Measurements from ENCODE around the gene AOC3. TPM values are rescaled to one million over a fixed set of nuclear protein-coding genes. Genes with fewer than 3 reads are reported as not detected.
A peak's percentile ranks its signal among the peaks of the same experiment; 100 is the strongest.

The AOC3 gene
- total and polyA plus RNA-seq, 2 of the 13 experiments (the other 11 are each of a cell fraction or from before 2014, with no cell fraction given), result 8.7 to 51.7 TPM

- no peak for TF ChIP-seq ATF3 (CRISPR knock-in tag; IDR thresholded peaks at IDR 0.05)
- TF ChIP-seq KLF15 (CRISPR knock-in tag; IDR thresholded peaks at IDR 0.05; ENCODE audit: borderline replicate concordance), result no peak
- no peak for TF ChIP-seq NFE2L1 (CRISPR knock-in tag; IDR thresholded peaks at IDR 0.05; ENCODE audit: borderline replicate concordance)
- TF ChIP-seq ZNF782 (CRISPR knock-in tag; IDR thresholded peaks at IDR 0.05; ENCODE audit: borderline replicate concordance), result no peak
- 0 out of 2 replicates have a peak, but pooled peaks have one; percentile 30 for TF ChIP-seq ZNF354B (CRISPR knock-in tag; IDR thresholded peaks at IDR 0.05)
- TF ChIP-seq CREM (IDR thresholded peaks at IDR 0.05), result no peak
- no peak for TF ChIP-seq CREM (CRISPR knock-in tag; IDR thresholded peaks at IDR 0.05)
- no peak for TF ChIP-seq ZNF10 (CRISPR knock-in tag; IDR thresholded peaks at IDR 0.05; ENCODE audit: borderline replicate concordance, low read depth)
- TF ChIP-seq SP140L (CRISPR knock-in tag; IDR thresholded peaks at IDR 0.05; ENCODE audit: borderline replicate concordance), result no peak
- TF ChIP-seq AHDC1 (CRISPR knock-in tag; IDR thresholded peaks at IDR 0.05; ENCODE audit: borderline replicate concordance), result 0 out of 2 replicates have a peak, but pooled peaks have one; percentile 7
- peak; percentile 67 for TF ChIP-seq ZGPAT (CRISPR knock-in tag; IDR thresholded peaks at IDR 0.05)
- TF ChIP-seq ZNF260 (CRISPR knock-in tag; IDR thresholded peaks at IDR 0.05; ENCODE audit: borderline replicate concordance, low read depth), result no peak
- TF ChIP-seq IKZF5 (CRISPR knock-in tag; IDR thresholded peaks at IDR 0.05), result peak; percentile 85; the same call in 1 of the 2 replicates
- no peak for TF ChIP-seq KLF16 (CRISPR knock-in tag; IDR thresholded peaks at IDR 0.05)
- TF ChIP-seq THAP8 (CRISPR knock-in tag; IDR thresholded peaks at IDR 0.05; ENCODE audit: borderline replicate concordance), result no peak
Measured at GRCh38 chr17:42891539-42892152, 40.6 kb downstream of the AOC3 start (continued).

Measured in HepG2 (cell line).